Measurements from ENCODE around the gene MYOD1. TPM values are rescaled to one million over a fixed set of nuclear protein-coding genes. Genes with fewer than 3 reads are reported as not detected.

MYOD1 gene
- polyA plus RNA-seq, 1 donor, result 100 TPM

- DNase-seq, result no peak
Observed at GRCh38 chr11:17771415-17771814, 52.0 kb downstream of the MYOD1 start.

Other genes starting within 250 kb of the MYOD1 start
- 3.5 TPM for gene ABCC8, start 242.7 kb upstream of the MYOD1 start, polyA plus RNA-seq (ENCODE audit: insufficient read length)
- not detected for gene USH1C, start 175.2 kb upstream of the MYOD1 start, polyA plus RNA-seq (ENCODE audit: insufficient read length)
- gene OTOG, start 172.3 kb upstream of the MYOD1 start, polyA plus RNA-seq (ENCODE audit: insufficient read length), result 0.08 TPM
- gene KCNC1, start 15.2 kb downstream of the MYOD1 start, polyA plus RNA-seq (ENCODE audit: insufficient read length), result 2.4 TPM

Data from hindlimb muscle (tissue), 1 donor.